ENCODE data around the gene CNOT6. TPM values are rescaled to one million over a fixed set of nuclear protein-coding genes. Genes with fewer than 3 reads are reported as not detected.
A peak's percentile ranks its signal among the peaks of the same experiment; 100 is the strongest.

The CNOT6 gene
- polyA plus RNA-seq, 1 of the 3 experiments (the other 2 are of a cell fraction), result 17.1 TPM

DNA sequence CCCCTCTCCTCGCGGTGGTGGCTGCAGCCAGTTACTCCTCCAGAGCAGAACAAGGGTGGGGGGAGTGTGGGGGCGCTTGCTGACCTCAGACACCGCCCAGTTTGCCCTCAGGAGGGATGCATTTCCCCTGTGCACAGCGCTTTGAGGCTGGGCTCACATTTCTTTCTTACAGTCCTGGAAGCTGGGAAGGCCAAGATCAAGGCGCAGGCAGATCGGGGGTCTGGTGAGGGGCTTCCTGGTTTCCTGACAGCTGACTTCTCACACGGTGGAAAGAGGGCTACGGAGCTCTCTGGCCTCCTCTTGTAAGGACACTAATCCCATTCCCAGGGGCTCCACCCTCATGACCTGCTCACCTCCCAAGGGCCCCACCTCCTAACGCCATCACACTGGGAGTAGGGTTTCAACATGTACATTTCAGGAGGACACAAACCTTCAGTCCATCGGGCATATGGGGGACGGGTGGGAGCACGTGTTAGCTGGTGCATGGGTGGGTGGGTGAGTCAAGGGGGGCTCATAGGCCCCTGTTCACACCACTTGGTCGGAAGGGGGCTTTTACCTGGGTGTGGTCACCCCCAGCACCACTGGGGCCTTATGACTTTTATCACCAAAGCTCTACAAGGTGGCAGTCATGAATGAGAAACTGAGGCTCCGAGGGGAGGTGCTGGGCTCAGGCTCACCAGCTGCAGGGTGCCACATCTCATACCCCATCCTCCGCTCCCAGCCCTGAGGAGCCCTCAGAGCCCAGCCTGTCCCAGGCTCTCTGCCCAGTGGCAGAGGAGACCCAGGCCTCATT is 104.8 kb downstream of the CNOT6 start:
- Histone ChIP-seq H3K9ac (no peak overlapping the region), H3K79me2 (ENCODE audit: insufficient read depth) (no peaks in the 10 kb centered on the region), H4K20me1 (ENCODE audit: insufficient read depth) (no peaks in the 10 kb centered on the region), H3K9me2 (no peaks in the 10 kb centered on the region), H3K4me3 (ENCODE audit: low read depth in 2 of 2, low read length in 1 of 2) (no peak overlapping the region), H3K27me3 (ENCODE audit: insufficient read depth) (no peaks in the 10 kb centered on the region; the same call in 1 of the 2 replicates), H3K27ac (ENCODE audit: low read depth in 2 of 2, low read length in 1 of 2) (no peak overlapping the region), H3K36me3 (replicated peaks in 1 of 2; ENCODE audit: control insufficient read depth in 1 of 2, insufficient read depth in 2 of 2, low read length in 1 of 2) (no peaks in the 10 kb centered on the region), H3K9me3 (no peaks in the 10 kb centered on the region), H2AFZ (ENCODE audit: low read depth) (no peak overlapping the region), H3F3A (replicated peaks; ENCODE audit: insufficient read depth) (no peaks in the 10 kb centered on the region), H3K4me2 (no peak overlapping the region), H3K4me1 (ENCODE audit: control insufficient read depth in 1 of 2, insufficient read depth in 2 of 2, low read depth in 1 of 2, low read length in 1 of 2) (no peaks in the 10 kb centered on the region)
- 62% methylated on average over 8 of the region's 16 CpGs for WGBS (ENCODE audit: low lambda C conversion rate)
- ChIA-PET CTCF (interaction anchor here (0.9 to 3.8 kb wide), 4 partner anchors 12 to 437 kb away, joined by 4 to 11 read pairs (median 4); no protein-coding TSS in a partner anchor), POLR2A (no interaction called here)
- DNase-seq, result peak; percentile 15
- TF ChIP-seq GATA2 (CRISPR knock-in tag; IDR thresholded peaks at IDR 0.05) (no peak), EZH2phosphoT487 (IDR thresholded peaks at IDR 0.05; ENCODE audit: borderline replicate concordance, low read depth) (no peak), ZBTB33 (IDR thresholded peaks at IDR 0.05; ENCODE audit: borderline replicate concordance, low read depth) (no peak), EP300 (IDR thresholded peaks at IDR 0.05; ENCODE audit: borderline replicate concordance in 1 of 2, low read depth in 1 of 2, low read length in 1 of 2) (no peak), TAF1 (IDR thresholded peaks at IDR 0.05; ENCODE audit: borderline replicate concordance, low read depth, low read length) (no peak), FOXM1 (IDR thresholded peaks at IDR 0.05; ENCODE audit: low read depth) (no peak), USF1 (IDR thresholded peaks at IDR 0.05; ENCODE audit: borderline replicate concordance, low read depth) (no peak), JUND (IDR thresholded peaks at IDR 0.05) (no peak), NFIC (IDR thresholded peaks at IDR 0.05; ENCODE audit: borderline replicate concordance) (no peak), POLR2AphosphoS5 (IDR thresholded peaks at IDR 0.05; ENCODE audit: low read depth, low read length) (no peak), CHD2 (IDR thresholded peaks at IDR 0.05; ENCODE audit: low read length, partially characterized antibody) (no peak), TEAD4 (IDR thresholded peaks at IDR 0.05; ENCODE audit: borderline replicate concordance, insufficient read depth) (no peak), RCOR1 (IDR thresholded peaks at IDR 0.05; ENCODE audit: low read length) (no peak), RFX5 (IDR thresholded peaks at IDR 0.05; ENCODE audit: low read length) (no peak)
- TF ChIP-seq, protein P1, sequence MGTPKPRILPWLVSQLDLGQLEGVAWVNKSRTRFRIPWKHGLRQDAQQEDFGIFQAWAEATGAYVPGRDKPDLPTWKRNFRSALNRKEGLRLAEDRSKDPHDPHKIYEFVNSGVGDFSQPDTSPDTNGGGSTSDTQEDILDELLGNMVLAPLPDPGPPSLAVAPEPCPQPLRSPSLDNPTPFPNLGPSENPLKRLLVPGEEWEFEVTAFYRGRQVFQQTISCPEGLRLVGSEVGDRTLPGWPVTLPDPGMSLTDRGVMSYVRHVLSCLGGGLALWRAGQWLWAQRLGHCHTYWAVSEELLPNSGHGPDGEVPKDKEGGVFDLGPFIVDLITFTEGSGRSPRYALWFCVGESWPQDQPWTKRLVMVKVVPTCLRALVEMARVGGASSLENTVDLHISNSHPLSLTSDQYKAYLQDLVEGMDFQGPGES (IDR thresholded peaks at IDR 0.05; ENCODE audit: low read depth, low read length), result no peak
- TF ChIP-seq, protein P2, sequence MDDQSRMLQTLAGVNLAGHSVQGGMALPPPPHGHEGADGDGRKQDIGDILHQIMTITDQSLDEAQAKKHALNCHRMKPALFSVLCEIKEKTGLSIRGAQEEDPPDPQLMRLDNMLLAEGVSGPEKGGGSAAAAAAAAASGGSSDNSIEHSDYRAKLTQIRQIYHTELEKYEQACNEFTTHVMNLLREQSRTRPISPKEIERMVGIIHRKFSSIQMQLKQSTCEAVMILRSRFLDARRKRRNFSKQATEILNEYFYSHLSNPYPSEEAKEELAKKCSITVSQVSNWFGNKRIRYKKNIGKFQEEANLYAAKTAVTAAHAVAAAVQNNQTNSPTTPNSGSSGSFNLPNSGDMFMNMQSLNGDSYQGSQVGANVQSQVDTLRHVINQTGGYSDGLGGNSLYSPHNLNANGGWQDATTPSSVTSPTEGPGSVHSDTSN (IDR thresholded peaks at IDR 0.05), result no peak
